OCI-LY7 (cell line): ENCODE data around the gene SQOR.

Experiments
- EZH2phosphoT487 ChIP-seq: fragments of 200-600 bp; sonication (generic); IDR thresholded peaks from 2 replicates; pipeline ENCODE4 v1.6.1; 2018; ENCODE audit warnings: low read depth, borderline replicate concordance, mild to moderate bottlenecking, mixed run types, antibody characterized with exemption, low read length, moderate library complexity, mixed read lengths
- TF ChIP-seq, protein P1 (sequence below): fragments of 200-600 bp; sonication (generic); conservative IDR thresholded peaks from 2 replicates; pipeline ENCODE4 v1.5.1; 2014; ENCODE audit warnings: mild to moderate bottlenecking, antibody characterized with exemption, low read length, moderate library complexity, mixed read lengths

DNA sequence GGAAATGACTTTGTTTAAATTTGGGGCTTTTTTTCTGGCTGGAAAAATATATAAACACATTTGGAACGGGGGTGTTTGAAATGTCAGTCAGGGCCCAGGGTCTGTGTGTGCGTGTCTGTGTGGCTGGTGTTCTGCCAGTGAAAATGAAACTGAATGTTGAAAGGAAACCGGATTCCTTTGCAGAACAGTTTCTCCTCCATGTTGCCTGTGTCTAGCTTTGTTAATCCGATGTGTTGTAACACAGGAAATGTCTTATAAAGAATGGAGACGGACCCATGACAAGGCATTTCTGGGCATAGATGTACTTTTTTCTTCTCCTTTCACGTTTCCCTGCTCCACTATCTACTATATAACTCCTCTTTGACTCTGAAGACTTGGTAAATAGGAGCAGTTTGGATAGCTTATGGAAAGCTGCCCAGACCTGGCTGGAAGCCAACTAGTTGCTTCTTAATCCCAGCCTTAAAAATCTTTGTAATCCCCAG lies 2.8 kb downstream of the SQOR start:
- TF ChIP-seq, protein P1, sequence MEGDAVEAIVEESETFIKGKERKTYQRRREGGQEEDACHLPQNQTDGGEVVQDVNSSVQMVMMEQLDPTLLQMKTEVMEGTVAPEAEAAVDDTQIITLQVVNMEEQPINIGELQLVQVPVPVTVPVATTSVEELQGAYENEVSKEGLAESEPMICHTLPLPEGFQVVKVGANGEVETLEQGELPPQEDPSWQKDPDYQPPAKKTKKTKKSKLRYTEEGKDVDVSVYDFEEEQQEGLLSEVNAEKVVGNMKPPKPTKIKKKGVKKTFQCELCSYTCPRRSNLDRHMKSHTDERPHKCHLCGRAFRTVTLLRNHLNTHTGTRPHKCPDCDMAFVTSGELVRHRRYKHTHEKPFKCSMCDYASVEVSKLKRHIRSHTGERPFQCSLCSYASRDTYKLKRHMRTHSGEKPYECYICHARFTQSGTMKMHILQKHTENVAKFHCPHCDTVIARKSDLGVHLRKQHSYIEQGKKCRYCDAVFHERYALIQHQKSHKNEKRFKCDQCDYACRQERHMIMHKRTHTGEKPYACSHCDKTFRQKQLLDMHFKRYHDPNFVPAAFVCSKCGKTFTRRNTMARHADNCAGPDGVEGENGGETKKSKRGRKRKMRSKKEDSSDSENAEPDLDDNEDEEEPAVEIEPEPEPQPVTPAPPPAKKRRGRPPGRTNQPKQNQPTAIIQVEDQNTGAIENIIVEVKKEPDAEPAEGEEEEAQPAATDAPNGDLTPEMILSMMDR = no peak
- no peak for TF ChIP-seq EZH2phosphoT487
